Activated naive CD4-positive, alpha-beta T cell treated with anti-CD3 and anti-CD28 coated beads, Interleukin-2, amount 10 ng/mL, durations not matched to agents 7 days and 5 days (primary cell): ENCODE measurements around the gene ADAMTS13.

Experiments used
- CTCF ChIA-PET: fragments of 350-600 bp; sonication (Branson Sonifier 250); formaldehyde crosslinking; loops from one replicate; lab custom pipeline; 2021; ENCODE audit warnings: antibody characterized with exemption; lab: Charles Lee
- DNase-seq: peaks from one replicate; pipeline ENCODE4 v3.0.0-alpha.2; 2020
- H3K27ac Mint-ChIP-seq: one replicate; pipeline ENCODE4 v1.8.0; 2021; ENCODE audit warnings: mild to moderate bottlenecking, moderate library complexity, mixed read lengths
- H3K27me3 Mint-ChIP-seq: one replicate; pipeline ENCODE4 v1.8.0; 2021; ENCODE audit warnings: mild to moderate bottlenecking, mixed read lengths
- H3K36me3 Mint-ChIP-seq: one replicate; pipeline ENCODE4 v1.8.0; 2021; ENCODE audit warnings: mixed read lengths
- H3K4me1 Mint-ChIP-seq: one replicate; pipeline ENCODE4 v1.8.0; 2021; ENCODE audit warnings: mixed read lengths
- H3K4me3 Mint-ChIP-seq: one replicate; pipeline ENCODE4 v1.8.0; 2021; ENCODE audit warnings: mild to moderate bottlenecking, moderate library complexity, mixed read lengths
- H3K9me3 Mint-ChIP-seq: one replicate; pipeline ENCODE4 v1.8.0; 2021; ENCODE audit warnings: mixed read lengths

The ADAMTS13 gene

GRCh38 chr9:133492061-133493021, 70.2 kb downstream of the ADAMTS13 start:
- Mint-ChIP-seq H3K4me3 (no peak overlapping the region), H3K9me3 (no peaks in the 10 kb centered on the region), H3K27ac (no peak overlapping the region), H3K4me1 (peaks cover 3% of the 10 kb centered on the region), H3K36me3 (no peaks in the 10 kb centered on the region), H3K27me3 (peaks cover 17% of the 10 kb centered on the region)
- DNase-seq: no peak
- CTCF ChIA-PET: interaction anchor here (1.3 kb wide), 1 partner anchor 306 kb away, joined by 4 read pairs; no protein-coding TSS in a partner anchor

GRCh38 chr9:133493428-133493827, 71.3 kb downstream of the ADAMTS13 start:
- peaks cover 20% of the 10 kb centered on the region for H3K27me3 Mint-ChIP-seq
- no peaks in the 10 kb centered on the region for H3K4me1 Mint-ChIP-seq
- no peaks in the 10 kb centered on the region for H3K36me3 Mint-ChIP-seq
- DNase-seq: no peak
- CTCF ChIA-PET: no interaction called here
- no peak overlapping the region for H3K4me3 Mint-ChIP-seq
- H3K27ac Mint-ChIP-seq: no peak overlapping the region
- H3K9me3 Mint-ChIP-seq: peaks cover 4% of the 10 kb centered on the region

- DNase-seq: no peak
- Mint-ChIP-seq H3K4me3 (no peak overlapping the region), H3K4me1 (no peaks in the 10 kb centered on the region), H3K9me3 (peaks cover 7% of the 10 kb centered on the region), H3K36me3 (no peaks in the 10 kb centered on the region), H3K27me3 (peaks cover 20% of the 10 kb centered on the region), H3K27ac (no peak overlapping the region)
- CTCF ChIA-PET: interaction anchor here (1.9 kb wide), 1 partner anchor 7 kb away, joined by 6 read pairs; no protein-coding TSS in a partner anchor
Measured at GRCh38 chr9:133493845-133494540, 71.8 kb downstream of the ADAMTS13 start.

DNA sequence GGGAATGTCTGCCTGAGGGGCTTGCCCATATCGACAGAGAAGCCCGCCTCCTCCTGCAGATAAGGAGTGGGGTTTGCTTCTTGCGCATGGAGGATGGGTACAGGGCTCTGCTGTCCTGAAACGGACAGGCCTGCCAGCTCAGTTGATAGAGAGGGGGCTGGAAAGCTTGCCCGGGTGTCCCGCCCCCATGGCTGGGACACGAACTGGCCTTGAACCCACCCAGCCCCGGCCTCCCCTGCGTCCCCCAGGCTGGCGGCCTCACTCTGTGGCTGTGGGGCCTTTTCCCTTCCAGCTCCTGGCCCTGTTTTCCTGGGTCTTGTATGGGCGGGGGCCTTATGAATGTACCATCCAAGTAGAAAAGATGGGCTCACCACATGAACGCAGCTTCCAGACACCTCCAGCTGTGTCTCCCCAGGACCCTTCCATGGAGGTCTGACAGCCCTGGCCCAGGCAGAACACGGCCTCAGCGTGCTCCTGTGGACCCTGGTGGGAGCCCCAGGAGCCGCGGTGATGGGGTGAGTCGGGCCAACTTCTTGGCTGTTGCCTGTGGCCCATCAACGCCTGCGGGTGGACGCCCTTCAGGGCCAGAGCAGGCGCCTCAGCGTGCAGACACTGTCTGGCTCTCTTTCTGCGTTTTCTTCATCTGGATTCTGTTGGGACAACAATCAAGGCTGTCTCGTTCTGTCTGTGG, 72.6 kb downstream of the ADAMTS13 start:
- CTCF ChIA-PET: interaction anchor here (1.9 kb wide), 1 partner anchor 8 kb away, joined by 6 read pairs; no protein-coding TSS in a partner anchor
- Mint-ChIP-seq H3K27me3 (peaks cover 20% of the 10 kb centered on the region), H3K9me3 (peaks cover 7% of the 10 kb centered on the region), H3K27ac (no peak overlapping the region), H3K36me3 (no peaks in the 10 kb centered on the region), H3K4me3 (no peak overlapping the region), H3K4me1 (no peaks in the 10 kb centered on the region)
- no peak for DNase-seq

DNA sequence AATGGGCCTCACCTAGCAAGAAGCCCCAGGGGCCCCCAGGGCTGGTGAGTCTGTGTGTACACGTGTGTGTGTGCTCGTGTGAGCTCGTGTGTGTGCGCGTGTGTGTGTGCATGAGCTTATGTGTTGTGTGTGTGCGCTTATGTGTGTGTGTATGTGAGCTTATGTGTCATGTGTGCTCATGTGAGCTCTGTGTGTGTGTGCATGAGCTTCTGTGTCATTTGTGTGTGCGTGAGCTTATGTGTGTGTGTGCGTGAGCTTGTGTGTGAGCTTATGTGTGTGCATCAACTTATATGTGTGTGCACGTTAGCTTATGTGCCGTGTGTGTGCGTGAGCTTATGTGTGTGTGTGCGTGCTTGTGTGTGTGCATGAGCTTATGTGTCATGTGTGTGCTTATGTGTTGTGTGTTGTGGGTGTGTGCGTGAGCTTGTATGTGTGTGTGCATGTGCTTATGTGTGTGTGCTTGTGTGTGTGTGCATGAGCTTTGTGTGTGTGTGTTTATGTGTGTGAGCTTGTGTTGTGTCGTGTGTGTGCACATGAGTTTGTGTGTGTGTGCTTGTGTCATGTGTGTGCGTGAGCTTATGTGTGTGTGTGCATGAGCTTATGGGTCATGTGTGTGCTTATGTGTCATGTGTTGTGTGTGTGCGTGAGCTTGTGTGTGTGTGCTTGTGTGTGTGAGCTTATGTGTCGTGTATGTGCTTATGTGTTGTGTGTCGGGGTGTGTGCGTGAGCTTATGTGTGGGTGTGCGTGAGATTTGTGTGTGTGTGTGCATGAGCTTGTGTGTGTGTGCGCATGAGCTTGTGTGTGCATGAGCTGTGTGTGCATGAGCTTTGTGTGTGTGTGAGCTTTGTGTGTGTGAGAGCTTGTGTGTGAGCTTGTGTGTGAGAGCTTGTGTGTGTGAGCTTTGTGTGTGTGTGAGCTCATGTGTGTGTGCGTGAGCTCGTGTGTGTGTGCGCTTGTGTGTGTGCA, 73.4 kb downstream of the ADAMTS13 start:
- H3K4me3 Mint-ChIP-seq: no peak overlapping the region
- no peak for DNase-seq
- no peaks in the 10 kb centered on the region for H3K36me3 Mint-ChIP-seq
- H3K27me3 Mint-ChIP-seq: peaks cover 14% of the 10 kb centered on the region
- CTCF ChIA-PET: interaction anchor here (0.9 to 1.9 kb wide), 2 partner anchors 9 kb away, joined by 3 to 6 read pairs; no protein-coding TSS in a partner anchor
- peaks cover 7% of the 10 kb centered on the region for H3K9me3 Mint-ChIP-seq
- H3K4me1 Mint-ChIP-seq: no peaks in the 10 kb centered on the region
- H3K27ac Mint-ChIP-seq: no peak overlapping the region

DNA sequence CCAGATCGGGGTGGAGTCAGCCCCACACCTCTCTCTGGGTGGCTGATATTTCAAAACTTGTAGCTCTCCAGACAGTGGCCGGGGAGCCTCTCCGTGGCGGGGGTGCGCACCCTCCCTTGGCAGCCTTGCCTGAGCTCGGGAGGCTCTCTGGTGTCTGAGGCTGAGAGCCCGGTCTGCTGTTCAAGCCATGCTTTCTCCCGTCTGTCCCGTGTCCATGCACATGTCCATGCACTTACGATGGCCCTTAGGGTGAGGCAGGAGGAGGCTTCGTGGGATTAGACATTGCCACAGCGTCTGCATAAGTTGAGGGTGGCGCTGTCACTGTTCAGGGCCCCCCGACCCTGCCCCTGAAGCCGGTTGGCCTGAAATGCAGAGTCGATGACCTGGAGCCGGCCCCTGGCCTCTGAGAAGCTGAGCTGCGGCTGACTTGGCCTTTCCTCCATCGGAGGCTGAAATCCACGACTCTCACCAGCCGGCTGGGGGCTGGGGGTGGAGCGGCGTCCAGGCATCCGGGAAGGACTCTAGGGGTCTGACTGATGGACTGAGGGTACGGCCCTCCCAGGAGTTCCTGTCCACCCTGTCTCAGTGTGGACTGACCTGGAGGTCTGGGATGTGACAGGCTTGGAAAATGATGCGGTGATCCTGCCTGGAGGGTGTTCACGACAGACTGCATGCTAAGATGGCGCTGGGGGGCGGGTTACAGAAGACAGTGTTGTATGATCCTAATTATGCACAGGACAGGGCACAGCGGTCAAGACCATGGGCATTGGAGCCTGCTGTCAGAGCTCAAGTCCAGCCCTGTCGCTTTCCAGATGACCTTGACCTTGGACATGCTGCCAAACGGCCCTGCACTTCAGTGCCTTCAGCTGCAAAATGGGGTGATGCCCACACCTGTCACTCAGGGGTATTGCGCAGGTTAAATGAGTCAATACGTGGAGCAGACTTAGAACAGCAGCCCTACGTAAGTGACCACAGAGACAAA, 75.0 kb downstream of the ADAMTS13 start:
- H3K4me3 Mint-ChIP-seq: no peak overlapping the region
- peaks cover 12% of the 10 kb centered on the region for H3K27me3 Mint-ChIP-seq
- no peak for DNase-seq
- H3K36me3 Mint-ChIP-seq: no peaks in the 10 kb centered on the region
- peaks cover 18% of the 10 kb centered on the region for H3K9me3 Mint-ChIP-seq
- no peaks in the 10 kb centered on the region for H3K4me1 Mint-ChIP-seq
- H3K27ac Mint-ChIP-seq: no peak overlapping the region
- CTCF ChIA-PET: no interaction called here

GRCh38 chr9:133499132-133499891, 77.1 kb downstream of the ADAMTS13 start:
- peaks cover 14% of the 10 kb centered on the region for H3K27me3 Mint-ChIP-seq
- H3K4me1 Mint-ChIP-seq: no peaks in the 10 kb centered on the region
- H3K27ac Mint-ChIP-seq: no peak overlapping the region
- H3K4me3 Mint-ChIP-seq: no peak overlapping the region
- no peaks in the 10 kb centered on the region for H3K36me3 Mint-ChIP-seq
- no peak for DNase-seq
- CTCF ChIA-PET: interaction anchor here (0.7 to 1.4 kb wide), 2 partner anchors 12 to 17 kb away, joined by 3 to 6 read pairs; no protein-coding TSS in a partner anchor
- peaks cover 24% of the 10 kb centered on the region for H3K9me3 Mint-ChIP-seq

- H3K27me3 Mint-ChIP-seq: peaks cover 14% of the 10 kb centered on the region
- peaks cover 24% of the 10 kb centered on the region for H3K9me3 Mint-ChIP-seq
- DNase-seq: no peak
- CTCF ChIA-PET: interaction anchor here (0.7 to 1.4 kb wide), 2 partner anchors 13 to 16 kb away, joined by 3 to 6 read pairs; no protein-coding TSS in a partner anchor
- no peak overlapping the region for H3K4me3 Mint-ChIP-seq
- no peaks in the 10 kb centered on the region for H3K4me1 Mint-ChIP-seq
- H3K27ac Mint-ChIP-seq: no peak overlapping the region
- H3K36me3 Mint-ChIP-seq: no peaks in the 10 kb centered on the region
Measured at GRCh38 chr9:133499892-133500270, 77.7 kb downstream of the ADAMTS13 start.

DNA sequence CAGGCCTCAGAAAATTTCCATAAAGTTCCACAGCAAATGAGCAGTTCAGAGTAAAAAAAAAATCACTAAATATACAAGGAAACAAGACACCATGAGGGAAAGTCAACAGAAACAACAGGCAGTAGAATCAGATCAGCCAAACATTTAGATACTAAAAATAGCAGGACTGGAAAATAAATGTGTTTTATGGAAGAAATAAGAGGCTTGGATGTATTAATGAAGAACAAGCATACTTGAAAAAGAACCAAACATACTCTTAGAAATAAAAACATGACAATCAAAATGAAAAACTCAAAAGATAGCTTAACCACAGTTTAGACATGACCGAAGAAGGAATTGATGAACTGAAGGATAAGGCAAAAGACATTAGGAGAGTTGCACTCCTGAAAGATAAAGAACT, 79.9 kb downstream of the ADAMTS13 start:
- no peak for DNase-seq
- Mint-ChIP-seq H3K27ac (no peak overlapping the region), H3K4me1 (no peaks in the 10 kb centered on the region), H3K4me3 (no peak overlapping the region), H3K27me3 (peaks cover 14% of the 10 kb centered on the region), H3K9me3 (peaks cover 24% of the 10 kb centered on the region), H3K36me3 (no peaks in the 10 kb centered on the region)
- CTCF ChIA-PET: no interaction called here

GRCh38 chr9:133505186-133505830, 83.1 kb downstream of the ADAMTS13 start:
- H3K9me3 Mint-ChIP-seq: peaks cover 17% of the 10 kb centered on the region
- CTCF ChIA-PET: no interaction called here
- peaks cover 12% of the 10 kb centered on the region for H3K4me1 Mint-ChIP-seq
- no peaks in the 10 kb centered on the region for H3K36me3 Mint-ChIP-seq
- H3K4me3 Mint-ChIP-seq: no peak overlapping the region
- H3K27ac Mint-ChIP-seq: no peak overlapping the region
- H3K27me3 Mint-ChIP-seq: peaks cover 11% of the 10 kb centered on the region
- no peak for DNase-seq

DNA sequence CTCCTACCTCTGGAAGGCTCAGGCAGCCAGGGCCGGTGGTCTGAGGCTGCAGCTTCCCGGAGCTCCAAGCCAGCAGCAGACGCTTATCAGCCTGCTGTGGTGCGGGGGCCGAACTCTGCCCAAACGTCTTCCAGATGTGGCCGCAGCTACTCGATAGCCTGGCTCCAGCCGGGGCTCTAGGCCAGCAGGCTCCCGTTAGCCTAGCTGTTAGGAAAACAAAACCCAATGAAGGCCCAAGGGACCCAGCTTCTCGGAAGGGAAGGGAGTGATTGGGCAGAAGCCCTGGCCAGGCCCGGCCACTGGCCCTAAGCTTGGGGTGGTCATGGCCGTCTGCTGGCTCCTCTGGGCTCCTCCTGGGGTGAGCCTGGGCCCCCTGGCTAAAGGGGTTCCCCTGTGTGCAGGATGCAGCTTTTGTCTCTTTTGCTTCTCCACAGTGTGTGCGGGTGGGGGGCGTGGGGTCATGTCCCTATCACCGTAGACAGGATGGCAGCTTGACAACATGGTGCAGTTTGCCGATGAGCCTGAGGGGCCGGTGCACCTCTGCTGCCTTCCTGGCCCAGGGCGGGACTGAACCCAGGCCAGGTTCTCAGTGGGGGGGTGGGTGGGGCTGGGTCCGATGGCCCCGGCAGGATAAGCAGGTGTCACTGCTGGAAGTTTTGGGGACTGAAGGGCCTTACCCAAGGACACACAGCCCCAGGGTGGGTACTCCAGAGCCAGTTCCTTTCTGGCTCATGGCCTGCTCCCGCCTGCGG, 83.9 kb downstream of the ADAMTS13 start:
- Mint-ChIP-seq H3K27me3 (peaks cover 11% of the 10 kb centered on the region), H3K27ac (no peak overlapping the region), H3K4me3 (no peak overlapping the region), H3K36me3 (no peaks in the 10 kb centered on the region), H3K4me1 (peaks cover 12% of the 10 kb centered on the region), H3K9me3 (peaks cover 17% of the 10 kb centered on the region)
- DNase-seq: no peak
- CTCF ChIA-PET: no interaction called here
